GM18505 (cell line): ENCODE measurements around the gene PSRC1.
"Not testable (repeated sequence)": the region's sequence is repeated elsewhere in the genome, so short reads cannot be mapped to it uniquely, and the experiment has no call there.

Experiments
- ATAC-seq: cut with Tn5 transposase; IDR thresholded peaks from one replicate; pipeline ENCODE4 v1.9.1; 2021; ENCODE audit not compliant: unreplicated experiment
- POLR2A ChIP-seq: IDR thresholded peaks from 4 replicates; pipeline ENCODE4 v1.6.1; 2011; ENCODE audit warnings: borderline replicate concordance; ENCODE audit not compliant: insufficient read depth, insufficient read length; ENCODE audit errors: extremely low read depth

PSRC1 gene

GRCh38 chr1:109301874-109302273 is 18.9 kb upstream of the PSRC1 start:
- ATAC-seq: no peak
- TF ChIP-seq POLR2A: no peak

DNA sequence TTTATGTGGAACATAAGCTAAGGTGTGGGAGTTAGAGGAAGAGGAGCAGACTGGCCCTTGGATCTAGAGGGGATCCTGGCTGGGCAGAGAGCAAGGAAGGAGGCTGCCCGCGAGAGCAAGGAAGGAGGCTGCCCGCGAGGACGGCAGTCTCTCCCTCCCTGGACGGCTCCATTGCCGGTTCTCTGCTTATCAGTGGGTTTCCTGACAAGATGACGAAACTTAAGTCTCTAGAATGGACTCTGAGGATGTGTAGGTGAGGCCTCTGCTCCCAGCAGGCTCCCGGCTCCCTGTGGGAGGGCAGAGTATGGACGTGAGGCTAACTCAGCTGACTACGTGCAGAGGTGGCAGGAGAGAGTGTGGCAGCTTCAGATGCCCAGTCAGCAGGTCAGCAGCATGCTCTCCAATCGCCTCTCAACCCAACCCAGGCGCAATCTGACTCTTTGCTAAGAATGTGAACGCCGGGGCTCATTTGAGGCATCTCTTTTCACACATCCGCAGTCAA is 17.8 kb upstream of the PSRC1 start:
- TF ChIP-seq POLR2A: no peak
- ATAC-seq: no peak

GRCh38 chr1:109299558-109300343 is 16.8 kb upstream of the PSRC1 start:
- TF ChIP-seq POLR2A: no peak
- ATAC-seq: no peak

DNA sequence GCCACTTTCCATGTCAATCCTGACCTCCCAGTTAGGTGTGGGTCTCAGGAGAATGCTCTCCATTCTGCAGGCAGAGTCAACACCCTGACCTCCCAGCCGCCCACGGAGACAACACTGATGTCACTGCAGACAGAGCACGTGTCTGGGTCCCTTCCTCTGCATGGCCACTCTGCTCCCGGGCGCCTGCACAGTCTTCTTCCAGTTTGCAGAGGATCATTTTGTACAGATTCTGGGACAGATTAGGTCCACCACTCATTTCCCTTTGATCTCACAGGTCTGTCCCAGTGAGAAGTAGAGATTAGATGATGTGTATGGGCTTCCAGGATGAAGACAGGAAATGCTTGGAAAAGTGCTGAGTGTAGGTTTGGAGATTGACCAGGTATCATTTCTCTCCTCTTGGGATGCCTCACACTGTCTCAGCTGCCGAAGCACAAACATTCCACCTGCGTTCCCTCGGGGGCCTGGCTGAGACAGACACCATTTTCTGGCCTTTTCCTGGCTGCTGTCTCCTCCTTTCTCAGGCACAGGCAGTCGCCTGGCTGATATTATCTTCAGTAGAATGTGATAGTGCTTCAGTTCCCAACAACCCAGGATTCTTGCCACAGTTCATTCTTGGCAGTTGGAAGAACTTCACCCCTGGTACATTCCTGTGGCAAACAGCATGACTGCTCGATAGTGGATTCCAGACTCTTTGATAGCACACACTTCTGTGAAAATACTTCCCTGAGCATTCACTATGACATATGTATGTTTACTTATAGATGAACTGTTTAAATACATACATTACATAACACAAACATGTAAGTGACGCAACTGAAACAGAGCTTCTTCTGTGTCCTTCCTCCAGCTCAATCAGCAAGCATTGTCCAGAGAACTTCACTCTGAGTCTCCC is 16.0 kb upstream of the PSRC1 start:
- no peak for ATAC-seq

DNA sequence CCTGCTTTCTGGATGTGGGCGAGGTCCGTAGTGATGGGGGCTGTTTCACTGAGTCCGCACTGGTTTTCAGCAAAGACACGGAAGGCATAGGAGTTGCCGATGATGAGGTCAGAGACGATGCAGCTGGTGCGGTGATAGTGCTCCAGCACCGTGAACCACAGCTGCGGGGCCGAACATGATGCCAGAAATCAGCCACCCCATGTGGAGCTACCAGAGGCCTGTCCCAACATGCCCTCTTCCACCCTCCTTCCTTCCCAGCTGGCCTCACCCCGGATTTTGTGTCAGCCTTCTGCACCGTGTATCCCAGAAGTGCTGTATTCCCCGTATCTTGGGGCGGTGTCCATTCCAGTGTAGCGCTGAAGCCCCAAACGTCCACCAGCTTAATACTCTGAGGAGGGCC is 13.8 kb upstream of the PSRC1 start:
- TF ChIP-seq POLR2A: no peak

More for the DNA sequence above, 16.0 kb upstream of the PSRC1 start:
- no peak for TF ChIP-seq POLR2A

GRCh38 chr1:109295712-109296415 is 12.9 kb upstream of the PSRC1 start:
- ATAC-seq: no peak
- TF ChIP-seq POLR2A: no peak

More for the DNA sequence above, 13.8 kb upstream of the PSRC1 start:
- ATAC-seq: no peak

DNA sequence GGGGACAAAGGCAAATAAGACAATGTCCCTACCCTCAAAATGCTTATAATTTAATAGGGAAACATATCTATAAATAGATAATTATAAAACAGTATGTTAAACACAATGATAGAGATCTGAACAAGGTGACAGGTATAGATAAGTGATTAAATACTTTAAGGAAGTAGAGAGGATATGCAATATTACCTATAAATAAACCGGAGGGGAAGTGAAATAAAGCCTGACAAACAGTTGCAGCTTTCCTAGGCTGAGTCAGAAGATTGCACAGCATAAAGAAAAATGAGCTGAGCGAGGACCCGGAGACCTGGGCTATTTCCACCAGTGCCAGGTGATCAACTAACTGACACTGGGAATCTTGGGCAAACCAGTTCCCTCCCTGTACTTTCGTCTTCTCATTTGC is 11.5 kb upstream of the PSRC1 start:
- no peak for TF ChIP-seq POLR2A
- no peak for ATAC-seq

DNA sequence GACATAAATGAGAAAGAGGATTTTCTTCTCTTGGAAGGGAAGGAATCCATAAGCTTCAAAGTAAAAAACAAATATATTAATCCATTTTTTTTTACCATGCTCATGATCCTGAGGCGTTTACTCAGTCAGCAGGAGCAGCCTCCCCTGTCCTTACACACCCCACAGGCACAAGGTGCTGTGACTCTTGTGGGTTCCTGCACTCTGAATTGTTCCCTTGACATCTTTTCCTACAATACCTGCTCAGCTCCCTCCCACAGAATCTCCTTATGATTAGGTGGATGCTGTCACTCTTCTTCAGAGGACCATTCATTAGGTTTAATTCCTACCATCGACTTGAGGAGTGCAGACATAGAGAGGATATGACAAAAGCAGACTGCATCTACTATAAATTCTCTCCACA is 10.1 kb upstream of the PSRC1 start:
- no peak for ATAC-seq
- TF ChIP-seq POLR2A: no peak

DNA sequence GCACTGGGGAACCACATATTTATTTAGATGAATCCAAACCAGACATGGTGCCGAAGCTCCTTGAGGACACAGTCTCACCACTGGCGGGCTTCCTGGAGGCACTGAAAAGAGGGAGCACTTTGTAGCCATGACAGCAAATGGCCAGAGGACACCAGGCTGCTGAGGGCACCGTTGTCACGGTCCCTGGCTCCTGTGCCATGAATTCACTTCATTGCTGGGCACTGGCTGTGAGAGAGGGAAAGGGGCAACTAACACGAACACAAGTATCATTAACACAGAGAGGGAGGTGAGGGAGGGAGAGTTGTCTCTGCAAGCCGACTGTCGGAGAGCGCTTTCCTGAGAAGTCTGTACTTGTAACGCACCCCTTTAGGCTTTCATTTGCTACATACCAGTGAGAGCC is 9.4 kb upstream of the PSRC1 start:
- TF ChIP-seq POLR2A: no peak
- no peak for ATAC-seq

GRCh38 chr1:109290998-109291397 is 8.1 kb upstream of the PSRC1 start:
- TF ChIP-seq POLR2A: no peak
- ATAC-seq: no peak

DNA sequence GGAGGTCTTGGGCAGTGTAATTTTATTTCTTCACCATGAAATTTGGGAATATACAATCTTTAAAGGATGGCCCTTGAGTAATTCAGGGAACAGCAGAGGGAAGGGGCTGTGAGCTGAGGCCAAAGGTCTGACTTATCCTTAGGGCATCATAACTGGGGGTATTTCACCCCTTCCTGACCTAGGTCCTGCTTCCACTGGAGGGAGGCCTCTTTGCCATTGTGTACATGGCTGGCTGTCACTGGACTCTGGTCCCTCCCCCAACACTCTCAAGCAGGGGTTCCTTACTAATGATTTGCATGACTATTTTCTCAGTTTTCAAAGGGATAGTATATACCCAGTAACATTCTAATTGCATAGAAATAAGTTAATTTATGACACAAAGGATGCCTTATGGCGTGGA is 7.2 kb upstream of the PSRC1 start:
- no peak for ATAC-seq
- no peak for TF ChIP-seq POLR2A

GRCh38 chr1:109286762-109287161 is 3.8 kb upstream of the PSRC1 start:
- ATAC-seq: not testable (repeated sequence)
